HL-60 (cell line): ENCODE measurements around the gene ACE.

Experiments
- DNase-seq, 2 experiments: peaks; one replicate each; pipeline ENCODE4 v3.0.0-alpha.2; 2010 to 2020; ENCODE audit warnings: low read depth in 1 of 2, low spot score in 1 of 2
- H3K27ac ChIP-seq: fragments of 250-450 bp; sonication (Bioruptor Pico); replicated peaks from 2 replicates; pipeline ENCODE4 v1.5.1; 2020; ENCODE audit warnings: mild to moderate bottlenecking, moderate library complexity
- H3K27me3 ChIP-seq: fragments of 250-450 bp; sonication (Bioruptor Pico); 2 replicates; pipeline ENCODE4 v1.5.1; 2021; ENCODE audit warnings: mild to moderate bottlenecking, moderate library complexity; ENCODE audit not compliant: insufficient read depth, poor library complexity, severe bottlenecking
- H3K4me3 ChIP-seq: replicated peaks from 2 replicates; pipeline ENCODE4 v1.5.1; 2011; ENCODE audit warnings: mild to moderate bottlenecking, control low read depth, low read length; ENCODE audit not compliant: insufficient read depth
- GABPA ChIP-seq: IDR thresholded peaks from 2 replicates; pipeline ENCODE4 v1.6.1; 2012; ENCODE audit warnings: low read depth
- POLR2AphosphoS5 ChIP-seq: IDR thresholded peaks from 2 replicates; pipeline ENCODE4 v1.6.1; 2012; ENCODE audit warnings: low read depth
- SPI1 ChIP-seq: IDR thresholded peaks from 2 replicates; pipeline ENCODE4 v1.6.1; 2012; ENCODE audit warnings: low read depth, mild to moderate bottlenecking, borderline replicate concordance
- TF ChIP-seq, protein P1 (sequence below): IDR thresholded peaks from 2 replicates; pipeline ENCODE4 v1.6.1; 2012; ENCODE audit warnings: low read depth; ENCODE audit not compliant: insufficient replicate concordance
- TF ChIP-seq, protein P2 (sequence below): IDR thresholded peaks from one replicate; pipeline ENCODE4 v1.5.1; 2011; ENCODE audit warnings: low read length, control low read depth, inconsistent platforms; ENCODE audit not compliant: insufficient read depth

The ACE gene

DNA sequence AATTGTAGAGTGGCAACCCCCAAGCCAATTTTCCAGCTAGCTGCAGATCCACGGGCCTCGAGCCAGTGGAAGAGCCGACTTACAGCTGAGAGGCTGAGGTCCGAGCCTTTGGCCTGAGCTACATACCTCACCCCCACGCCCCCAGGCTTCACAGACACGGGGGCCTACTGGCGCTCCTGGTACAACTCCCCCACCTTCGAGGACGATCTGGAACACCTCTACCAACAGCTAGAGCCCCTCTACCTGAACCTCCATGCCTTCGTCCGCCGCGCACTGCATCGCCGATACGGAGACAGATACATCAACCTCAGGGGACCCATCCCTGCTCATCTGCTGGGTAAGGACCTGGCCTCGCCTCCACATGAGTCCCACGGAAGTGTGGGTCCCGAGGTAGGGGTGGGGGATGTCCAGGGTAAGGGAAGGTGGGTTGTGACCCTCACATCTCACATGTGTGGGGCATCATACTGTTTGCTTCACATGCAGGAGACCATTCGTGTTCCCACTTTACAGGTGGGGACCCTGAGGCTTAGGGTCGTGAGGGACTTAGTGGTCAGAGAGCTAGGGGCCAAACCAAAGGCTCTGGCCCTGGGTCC, 3.4 kb downstream of the ACE start:
- Histone ChIP-seq H3K4me3 (no peak overlapping the region), H3K27me3 (peaks cover 25% of the 10 kb centered on the region), H3K27ac (no peak overlapping the region)
- DNase-seq = no peak
- TF ChIP-seq SPI1 = no peak
- TF ChIP-seq POLR2AphosphoS5 = no peak
- TF ChIP-seq GABPA = no peak
- TF ChIP-seq, protein P1, sequence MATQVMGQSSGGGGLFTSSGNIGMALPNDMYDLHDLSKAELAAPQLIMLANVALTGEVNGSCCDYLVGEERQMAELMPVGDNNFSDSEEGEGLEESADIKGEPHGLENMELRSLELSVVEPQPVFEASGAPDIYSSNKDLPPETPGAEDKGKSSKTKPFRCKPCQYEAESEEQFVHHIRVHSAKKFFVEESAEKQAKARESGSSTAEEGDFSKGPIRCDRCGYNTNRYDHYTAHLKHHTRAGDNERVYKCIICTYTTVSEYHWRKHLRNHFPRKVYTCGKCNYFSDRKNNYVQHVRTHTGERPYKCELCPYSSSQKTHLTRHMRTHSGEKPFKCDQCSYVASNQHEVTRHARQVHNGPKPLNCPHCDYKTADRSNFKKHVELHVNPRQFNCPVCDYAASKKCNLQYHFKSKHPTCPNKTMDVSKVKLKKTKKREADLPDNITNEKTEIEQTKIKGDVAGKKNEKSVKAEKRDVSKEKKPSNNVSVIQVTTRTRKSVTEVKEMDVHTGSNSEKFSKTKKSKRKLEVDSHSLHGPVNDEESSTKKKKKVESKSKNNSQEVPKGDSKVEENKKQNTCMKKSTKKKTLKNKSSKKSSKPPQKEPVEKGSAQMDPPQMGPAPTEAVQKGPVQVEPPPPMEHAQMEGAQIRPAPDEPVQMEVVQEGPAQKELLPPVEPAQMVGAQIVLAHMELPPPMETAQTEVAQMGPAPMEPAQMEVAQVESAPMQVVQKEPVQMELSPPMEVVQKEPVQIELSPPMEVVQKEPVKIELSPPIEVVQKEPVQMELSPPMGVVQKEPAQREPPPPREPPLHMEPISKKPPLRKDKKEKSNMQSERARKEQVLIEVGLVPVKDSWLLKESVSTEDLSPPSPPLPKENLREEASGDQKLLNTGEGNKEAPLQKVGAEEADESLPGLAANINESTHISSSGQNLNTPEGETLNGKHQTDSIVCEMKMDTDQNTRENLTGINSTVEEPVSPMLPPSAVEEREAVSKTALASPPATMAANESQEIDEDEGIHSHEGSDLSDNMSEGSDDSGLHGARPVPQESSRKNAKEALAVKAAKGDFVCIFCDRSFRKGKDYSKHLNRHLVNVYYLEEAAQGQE = no peak
- TF ChIP-seq, protein P2, sequence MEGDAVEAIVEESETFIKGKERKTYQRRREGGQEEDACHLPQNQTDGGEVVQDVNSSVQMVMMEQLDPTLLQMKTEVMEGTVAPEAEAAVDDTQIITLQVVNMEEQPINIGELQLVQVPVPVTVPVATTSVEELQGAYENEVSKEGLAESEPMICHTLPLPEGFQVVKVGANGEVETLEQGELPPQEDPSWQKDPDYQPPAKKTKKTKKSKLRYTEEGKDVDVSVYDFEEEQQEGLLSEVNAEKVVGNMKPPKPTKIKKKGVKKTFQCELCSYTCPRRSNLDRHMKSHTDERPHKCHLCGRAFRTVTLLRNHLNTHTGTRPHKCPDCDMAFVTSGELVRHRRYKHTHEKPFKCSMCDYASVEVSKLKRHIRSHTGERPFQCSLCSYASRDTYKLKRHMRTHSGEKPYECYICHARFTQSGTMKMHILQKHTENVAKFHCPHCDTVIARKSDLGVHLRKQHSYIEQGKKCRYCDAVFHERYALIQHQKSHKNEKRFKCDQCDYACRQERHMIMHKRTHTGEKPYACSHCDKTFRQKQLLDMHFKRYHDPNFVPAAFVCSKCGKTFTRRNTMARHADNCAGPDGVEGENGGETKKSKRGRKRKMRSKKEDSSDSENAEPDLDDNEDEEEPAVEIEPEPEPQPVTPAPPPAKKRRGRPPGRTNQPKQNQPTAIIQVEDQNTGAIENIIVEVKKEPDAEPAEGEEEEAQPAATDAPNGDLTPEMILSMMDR = no peak

DNA sequence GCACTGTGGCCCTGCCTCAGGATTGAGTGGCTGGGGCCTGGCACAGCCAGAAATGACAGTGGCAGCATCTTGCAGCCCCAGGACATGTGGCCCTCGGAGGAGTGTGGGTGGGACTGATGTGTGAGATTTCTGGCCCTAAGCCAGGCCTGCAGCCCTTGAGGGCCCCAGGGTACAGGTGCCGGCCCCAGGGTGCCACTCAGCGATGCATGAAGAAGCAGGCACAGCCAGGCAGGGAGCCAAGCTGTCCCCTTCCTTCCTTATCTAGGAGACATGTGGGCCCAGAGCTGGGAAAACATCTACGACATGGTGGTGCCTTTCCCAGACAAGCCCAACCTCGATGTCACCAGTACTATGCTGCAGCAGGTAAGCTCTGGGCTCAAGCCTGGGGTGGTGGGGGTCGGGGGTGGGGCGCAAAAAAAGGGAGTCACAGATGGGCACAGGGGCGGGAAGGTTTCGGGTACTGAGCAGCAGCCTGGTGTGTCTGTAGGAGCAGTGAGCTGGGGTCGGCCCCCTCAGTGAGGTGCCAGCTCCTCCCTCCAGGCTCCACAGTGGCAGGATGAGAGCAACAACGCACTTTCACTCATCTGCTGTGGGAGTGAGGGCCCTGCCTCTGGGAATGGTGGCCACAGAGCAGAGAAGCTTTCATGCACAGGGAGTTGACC, 4.1 kb downstream of the ACE start:
- Histone ChIP-seq H3K4me3 (no peak overlapping the region), H3K27ac (no peak overlapping the region), H3K27me3 (peaks cover 19% of the 10 kb centered on the region)
- no peak for TF ChIP-seq GABPA
- TF ChIP-seq, protein P2 = no peak
- TF ChIP-seq, protein P1 = no peak
- no peak for TF ChIP-seq POLR2AphosphoS5
- TF ChIP-seq SPI1 = no peak
- no peak for DNase-seq

DNA sequence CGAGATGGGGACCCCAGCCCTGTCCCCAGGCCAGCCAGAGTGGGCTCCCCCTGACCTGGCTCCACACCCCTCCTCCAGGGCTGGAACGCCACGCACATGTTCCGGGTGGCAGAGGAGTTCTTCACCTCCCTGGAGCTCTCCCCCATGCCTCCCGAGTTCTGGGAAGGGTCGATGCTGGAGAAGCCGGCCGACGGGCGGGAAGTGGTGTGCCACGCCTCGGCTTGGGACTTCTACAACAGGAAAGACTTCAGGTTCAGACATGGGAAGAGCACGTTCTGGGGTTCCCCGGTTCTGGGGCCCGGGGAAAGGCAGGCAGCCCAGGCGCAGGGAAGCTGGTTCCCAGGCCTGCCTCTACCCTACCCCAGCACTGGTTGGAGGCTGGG, 4.6 kb downstream of the ACE start:
- Histone ChIP-seq H3K27ac (no peak overlapping the region), H3K27me3 (peaks cover 16% of the 10 kb centered on the region), H3K4me3 (no peak overlapping the region)
- no peak for DNase-seq
- no peak for TF ChIP-seq SPI1
- TF ChIP-seq, protein P2 = no peak
- TF ChIP-seq, protein P1 = no peak
- TF ChIP-seq GABPA = no peak
- no peak for TF ChIP-seq POLR2AphosphoS5
